GM12878 (cell line): ENCODE data around the gene COL9A3.

Source experiments
- EP300 ChIP-seq, 2 experiments: fragments of 150-350 bp in 1 of 2; IDR thresholded peaks; 2 replicates each; pipeline ENCODE4 v1.6.1; 2011 to 2012; ENCODE audit warnings: low read depth in 2 of 2, low read length in 2 of 2, borderline replicate concordance in 1 of 2, improper control_type of control experiment in 1 of 2, inconsistent platforms in 1 of 2; ENCODE audit not compliant: control insufficient read depth in 1 of 2
- KDM1A ChIP-seq: fragments of 200-600 bp; sonication (generic); IDR thresholded peaks from 2 replicates; pipeline ENCODE4 v1.6.1; 2016; ENCODE audit warnings: borderline replicate concordance
- POLR2A ChIP-seq: IDR thresholded peaks from 2 replicates; pipeline ENCODE4 v1.6.1; 2011; ENCODE audit warnings: low read depth, mild to moderate bottlenecking, low read length
- ZSCAN29 ChIP-seq: fragments of 450-650 bp; IDR thresholded peaks from 2 replicates; pipeline ENCODE4 v1.6.1; 2017; ENCODE audit warnings: mild to moderate bottlenecking, moderate library complexity
- TF ChIP-seq, protein P1 (sequence below), 3 experiments: IDR thresholded peaks in 2 of 3; conservative IDR thresholded peaks in 1 of 3; 2 replicates each; pipeline ENCODE4 v1.5.1; 2011; ENCODE audit warnings: low read depth in 3 of 3, low read length in 3 of 3, mild to moderate bottlenecking in 3 of 3, control low read depth in 2 of 3, moderate library complexity in 2 of 3, inconsistent platforms in 1 of 3, mixed read lengths in 1 of 3; ENCODE audit not compliant: control insufficient read depth in 2 of 3, insufficient read depth in 1 of 3; ENCODE audit errors: extremely low read depth in 1 of 3
- TF ChIP-seq, protein P2 (sequence below): IDR thresholded peaks from 2 replicates; pipeline ENCODE4 v1.6.1; 2012; ENCODE audit warnings: mild to moderate bottlenecking, low read depth, low read length

DNA sequence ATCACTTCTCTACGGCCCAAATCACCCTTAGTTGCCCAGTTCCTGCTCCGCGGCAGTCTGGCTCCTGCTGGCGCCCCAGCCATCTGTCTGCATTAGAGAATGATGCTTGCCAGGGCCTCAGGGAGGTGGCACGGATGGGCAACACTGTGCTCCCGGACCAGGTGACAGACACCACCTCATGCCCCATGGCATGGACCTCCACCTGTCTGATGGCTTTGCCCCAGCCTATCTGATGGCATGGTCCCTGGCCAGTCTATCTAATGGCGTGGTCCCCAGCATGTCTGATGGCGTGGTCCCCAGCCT is 39.4 kb upstream of the COL9A3 start:
- TF ChIP-seq KDM1A = no peak
- no peak for TF ChIP-seq ZSCAN29
- TF ChIP-seq, protein P1, sequence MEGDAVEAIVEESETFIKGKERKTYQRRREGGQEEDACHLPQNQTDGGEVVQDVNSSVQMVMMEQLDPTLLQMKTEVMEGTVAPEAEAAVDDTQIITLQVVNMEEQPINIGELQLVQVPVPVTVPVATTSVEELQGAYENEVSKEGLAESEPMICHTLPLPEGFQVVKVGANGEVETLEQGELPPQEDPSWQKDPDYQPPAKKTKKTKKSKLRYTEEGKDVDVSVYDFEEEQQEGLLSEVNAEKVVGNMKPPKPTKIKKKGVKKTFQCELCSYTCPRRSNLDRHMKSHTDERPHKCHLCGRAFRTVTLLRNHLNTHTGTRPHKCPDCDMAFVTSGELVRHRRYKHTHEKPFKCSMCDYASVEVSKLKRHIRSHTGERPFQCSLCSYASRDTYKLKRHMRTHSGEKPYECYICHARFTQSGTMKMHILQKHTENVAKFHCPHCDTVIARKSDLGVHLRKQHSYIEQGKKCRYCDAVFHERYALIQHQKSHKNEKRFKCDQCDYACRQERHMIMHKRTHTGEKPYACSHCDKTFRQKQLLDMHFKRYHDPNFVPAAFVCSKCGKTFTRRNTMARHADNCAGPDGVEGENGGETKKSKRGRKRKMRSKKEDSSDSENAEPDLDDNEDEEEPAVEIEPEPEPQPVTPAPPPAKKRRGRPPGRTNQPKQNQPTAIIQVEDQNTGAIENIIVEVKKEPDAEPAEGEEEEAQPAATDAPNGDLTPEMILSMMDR (IDR thresholded peaks at IDR 0.05 in 2 of 3, conservative IDR thresholded peaks at IDR 0.05 in 1 of 3; ENCODE audit: control insufficient read depth in 2 of 3, extremely low read depth in 1 of 3, insufficient read depth in 1 of 3, low read depth in 3 of 3, low read length in 3 of 3) = no peak
- no peak for TF ChIP-seq EP300 (IDR thresholded peaks at IDR 0.05; ENCODE audit: borderline replicate concordance in 1 of 2, control insufficient read depth in 1 of 2, low read depth in 2 of 2, low read length in 2 of 2)
- TF ChIP-seq, protein P2, sequence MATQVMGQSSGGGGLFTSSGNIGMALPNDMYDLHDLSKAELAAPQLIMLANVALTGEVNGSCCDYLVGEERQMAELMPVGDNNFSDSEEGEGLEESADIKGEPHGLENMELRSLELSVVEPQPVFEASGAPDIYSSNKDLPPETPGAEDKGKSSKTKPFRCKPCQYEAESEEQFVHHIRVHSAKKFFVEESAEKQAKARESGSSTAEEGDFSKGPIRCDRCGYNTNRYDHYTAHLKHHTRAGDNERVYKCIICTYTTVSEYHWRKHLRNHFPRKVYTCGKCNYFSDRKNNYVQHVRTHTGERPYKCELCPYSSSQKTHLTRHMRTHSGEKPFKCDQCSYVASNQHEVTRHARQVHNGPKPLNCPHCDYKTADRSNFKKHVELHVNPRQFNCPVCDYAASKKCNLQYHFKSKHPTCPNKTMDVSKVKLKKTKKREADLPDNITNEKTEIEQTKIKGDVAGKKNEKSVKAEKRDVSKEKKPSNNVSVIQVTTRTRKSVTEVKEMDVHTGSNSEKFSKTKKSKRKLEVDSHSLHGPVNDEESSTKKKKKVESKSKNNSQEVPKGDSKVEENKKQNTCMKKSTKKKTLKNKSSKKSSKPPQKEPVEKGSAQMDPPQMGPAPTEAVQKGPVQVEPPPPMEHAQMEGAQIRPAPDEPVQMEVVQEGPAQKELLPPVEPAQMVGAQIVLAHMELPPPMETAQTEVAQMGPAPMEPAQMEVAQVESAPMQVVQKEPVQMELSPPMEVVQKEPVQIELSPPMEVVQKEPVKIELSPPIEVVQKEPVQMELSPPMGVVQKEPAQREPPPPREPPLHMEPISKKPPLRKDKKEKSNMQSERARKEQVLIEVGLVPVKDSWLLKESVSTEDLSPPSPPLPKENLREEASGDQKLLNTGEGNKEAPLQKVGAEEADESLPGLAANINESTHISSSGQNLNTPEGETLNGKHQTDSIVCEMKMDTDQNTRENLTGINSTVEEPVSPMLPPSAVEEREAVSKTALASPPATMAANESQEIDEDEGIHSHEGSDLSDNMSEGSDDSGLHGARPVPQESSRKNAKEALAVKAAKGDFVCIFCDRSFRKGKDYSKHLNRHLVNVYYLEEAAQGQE = no peak
- no peak for TF ChIP-seq POLR2A
